ENCODE results near the gene MAML2.

Gene MAML2

GRCh38 chr11:96103102-96103501, 239.9 kb downstream of the MAML2 start:
- Histone ChIP-seq H3K4me3 (replicated peaks; ENCODE audit: insufficient read depth, low read length) (no peak overlapping the region), H3K27me3 (ENCODE audit: insufficient read depth, poor library complexity, severe bottlenecking) (no peaks in the 10 kb centered on the region), H3K27ac (replicated peaks) (no peak overlapping the region)
- TF ChIP-seq SPI1 (IDR thresholded peaks at IDR 0.05; ENCODE audit: borderline replicate concordance, low read depth) (no peak), POLR2AphosphoS5 (IDR thresholded peaks at IDR 0.05; ENCODE audit: low read depth) (no peak), REST (IDR thresholded peaks at IDR 0.05; ENCODE audit: insufficient replicate concordance, low read depth) (no peak), GABPA (IDR thresholded peaks at IDR 0.05; ENCODE audit: low read depth) (no peak)
- DNase-seq (ENCODE audit: low read depth in 1 of 2, low spot score in 1 of 2) = no peak

DNA sequence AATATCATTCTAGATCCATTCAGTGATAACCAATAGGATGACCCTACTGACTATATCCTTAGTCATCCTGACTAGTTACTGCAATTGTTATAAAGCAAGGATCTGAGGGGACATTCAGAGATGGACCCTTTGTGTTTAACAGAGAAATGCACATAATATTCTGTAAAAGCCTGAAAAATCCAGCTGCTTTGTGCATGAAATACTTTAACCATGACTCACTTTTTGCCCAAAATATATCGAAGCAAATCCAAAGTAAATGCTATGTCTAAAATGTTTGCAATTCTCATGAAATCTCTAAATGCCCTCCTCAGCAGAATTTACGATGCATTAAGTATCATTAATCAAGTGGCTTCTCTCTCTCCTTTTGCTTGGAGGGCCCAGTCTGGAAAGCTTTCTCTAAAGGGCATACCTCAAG, 240.3 kb downstream of the MAML2 start:
- H3K4me3 ChIP-seq (replicated peaks; ENCODE audit: insufficient read depth, low read length) = no peak overlapping the region
- no peak for DNase-seq (ENCODE audit: low read depth in 1 of 2, low spot score in 1 of 2)
- no peak overlapping the region for H3K27ac ChIP-seq (replicated peaks)
- H3K27me3 ChIP-seq (ENCODE audit: insufficient read depth, poor library complexity, severe bottlenecking) = no peaks in the 10 kb centered on the region
- TF ChIP-seq CTCF (IDR thresholded peaks at IDR 0.05; ENCODE audit: insufficient read depth, low read length) (no peak), GABPA (IDR thresholded peaks at IDR 0.05; ENCODE audit: low read depth) (no peak), SPI1 (IDR thresholded peaks at IDR 0.05; ENCODE audit: borderline replicate concordance, low read depth) (no peak), POLR2AphosphoS5 (IDR thresholded peaks at IDR 0.05; ENCODE audit: low read depth) (no peak)

- Histone ChIP-seq H3K27me3 (ENCODE audit: insufficient read depth, poor library complexity, severe bottlenecking) (no peaks in the 10 kb centered on the region), H3K4me3 (replicated peaks; ENCODE audit: insufficient read depth, low read length) (no peak overlapping the region), H3K27ac (replicated peaks) (no peak overlapping the region)
- DNase-seq (ENCODE audit: low read depth in 1 of 2, low spot score in 1 of 2) = no peak
- TF ChIP-seq GABPA (IDR thresholded peaks at IDR 0.05; ENCODE audit: low read depth) = no peak
- no peak for TF ChIP-seq REST (IDR thresholded peaks at IDR 0.05; ENCODE audit: insufficient replicate concordance, low read depth)
- no peak for TF ChIP-seq CTCF (IDR thresholded peaks at IDR 0.05; ENCODE audit: insufficient read depth, low read length)
- no peak for TF ChIP-seq POLR2AphosphoS5 (IDR thresholded peaks at IDR 0.05; ENCODE audit: low read depth)
- TF ChIP-seq SPI1 (IDR thresholded peaks at IDR 0.05; ENCODE audit: borderline replicate concordance, low read depth) = no peak
Measured at GRCh38 chr11:96101146-96101545, 241.8 kb downstream of the MAML2 start.

- no peaks in the 10 kb centered on the region for H3K27me3 ChIP-seq (ENCODE audit: insufficient read depth, poor library complexity, severe bottlenecking)
- DNase-seq (ENCODE audit: low read depth in 1 of 2, low spot score in 1 of 2) = no peak
- no peak overlapping the region for H3K27ac ChIP-seq (replicated peaks)
- no peak overlapping the region for H3K4me3 ChIP-seq (replicated peaks; ENCODE audit: insufficient read depth, low read length)
- TF ChIP-seq POLR2AphosphoS5 (IDR thresholded peaks at IDR 0.05; ENCODE audit: low read depth) (no peak), CTCF (IDR thresholded peaks at IDR 0.05; ENCODE audit: insufficient read depth, low read length) (no peak), REST (IDR thresholded peaks at IDR 0.05; ENCODE audit: insufficient replicate concordance, low read depth) (no peak), SPI1 (IDR thresholded peaks at IDR 0.05; ENCODE audit: borderline replicate concordance, low read depth) (no peak), GABPA (IDR thresholded peaks at IDR 0.05; ENCODE audit: low read depth) (no peak)
Measured at GRCh38 chr11:96098511-96099241, 244.3 kb downstream of the MAML2 start.

Data from HL-60 (cell line).